ENCODE data around the gene SLAIN2. TPM values are rescaled to one million over a fixed set of nuclear protein-coding genes. Genes with fewer than 3 reads are reported as not detected.

SLAIN2 gene
- total RNA-seq, 1 donor from 2014 or later: 91.6 TPM

- TF ChIP-seq, protein P1, sequence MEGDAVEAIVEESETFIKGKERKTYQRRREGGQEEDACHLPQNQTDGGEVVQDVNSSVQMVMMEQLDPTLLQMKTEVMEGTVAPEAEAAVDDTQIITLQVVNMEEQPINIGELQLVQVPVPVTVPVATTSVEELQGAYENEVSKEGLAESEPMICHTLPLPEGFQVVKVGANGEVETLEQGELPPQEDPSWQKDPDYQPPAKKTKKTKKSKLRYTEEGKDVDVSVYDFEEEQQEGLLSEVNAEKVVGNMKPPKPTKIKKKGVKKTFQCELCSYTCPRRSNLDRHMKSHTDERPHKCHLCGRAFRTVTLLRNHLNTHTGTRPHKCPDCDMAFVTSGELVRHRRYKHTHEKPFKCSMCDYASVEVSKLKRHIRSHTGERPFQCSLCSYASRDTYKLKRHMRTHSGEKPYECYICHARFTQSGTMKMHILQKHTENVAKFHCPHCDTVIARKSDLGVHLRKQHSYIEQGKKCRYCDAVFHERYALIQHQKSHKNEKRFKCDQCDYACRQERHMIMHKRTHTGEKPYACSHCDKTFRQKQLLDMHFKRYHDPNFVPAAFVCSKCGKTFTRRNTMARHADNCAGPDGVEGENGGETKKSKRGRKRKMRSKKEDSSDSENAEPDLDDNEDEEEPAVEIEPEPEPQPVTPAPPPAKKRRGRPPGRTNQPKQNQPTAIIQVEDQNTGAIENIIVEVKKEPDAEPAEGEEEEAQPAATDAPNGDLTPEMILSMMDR (IDR thresholded peaks at IDR 0.05): no peak
- intact Hi-C loops (cut with DNase I): no loop called here
- Histone ChIP-seq H3K4me3 (no peak overlapping the region), H3K4me1 (peaks cover 26% of the 10 kb centered on the region), H3K27me3 (ENCODE audit: low read depth) (no peaks in the 10 kb centered on the region), H3K36me3 (no peaks in the 10 kb centered on the region), H3K27ac (no peak overlapping the region), H3K9me3 (no peaks in the 10 kb centered on the region)
- DNase-seq (no peak), ATAC-seq (no peak)
Measured at GRCh38 chr4:48360285-48361011, 19.1 kb downstream of the SLAIN2 start.

DNA sequence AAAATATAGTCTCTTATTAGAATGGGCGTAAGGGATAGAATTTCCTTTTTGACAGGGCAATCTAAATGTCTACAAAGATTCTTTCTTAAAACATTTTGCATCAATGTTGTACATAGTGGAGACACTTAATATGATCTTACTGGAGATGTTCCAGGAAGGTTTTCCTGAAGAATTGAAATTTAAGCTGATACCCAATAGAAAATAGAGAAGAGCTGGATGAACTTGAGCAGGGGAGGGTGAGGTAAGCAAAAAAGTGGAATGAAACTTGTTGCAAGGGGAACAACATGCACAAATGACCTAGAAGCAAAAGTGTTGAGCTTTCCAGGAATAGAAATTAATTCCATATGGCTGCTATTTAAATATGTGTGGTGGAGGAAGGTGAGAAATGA is 19.7 kb downstream of the SLAIN2 start:
- DNase-seq (no peak), ATAC-seq (no peak)
- Histone ChIP-seq H3K9me3 (no peaks in the 10 kb centered on the region), H3K36me3 (no peaks in the 10 kb centered on the region), H3K27ac (no peak overlapping the region), H3K4me3 (no peak overlapping the region), H3K4me1 (peaks cover 26% of the 10 kb centered on the region), H3K27me3 (ENCODE audit: low read depth) (no peaks in the 10 kb centered on the region)
- intact Hi-C loops (cut with DNase I): no loop called here
- TF ChIP-seq, protein P1 (IDR thresholded peaks at IDR 0.05): no peak

- Histone ChIP-seq H3K4me1 (peaks cover 24% of the 10 kb centered on the region), H3K36me3 (no peaks in the 10 kb centered on the region), H3K27me3 (ENCODE audit: low read depth) (no peaks in the 10 kb centered on the region), H3K9me3 (no peaks in the 10 kb centered on the region), H3K27ac (no peak overlapping the region), H3K4me3 (no peak overlapping the region)
- ATAC-seq (no peak), DNase-seq (no peak)
- intact Hi-C loops (cut with DNase I): no loop called here
- TF ChIP-seq, protein P1 (IDR thresholded peaks at IDR 0.05): no peak
Measured at GRCh38 chr4:48366611-48367010, 25.3 kb downstream of the SLAIN2 start.

- TF ChIP-seq, protein P1 (IDR thresholded peaks at IDR 0.05): no peak
- H3K27ac ChIP-seq: no peak overlapping the region
- intact Hi-C loops (cut with DNase I): no loop called here
- ATAC-seq (no peak), DNase-seq (no peak)
- H3K27me3 ChIP-seq (ENCODE audit: low read depth): no peaks in the 10 kb centered on the region
- no peaks in the 10 kb centered on the region for H3K9me3 ChIP-seq
- H3K4me3 ChIP-seq: no peak overlapping the region
- H3K36me3 ChIP-seq: no peaks in the 10 kb centered on the region
- H3K4me1 ChIP-seq: peaks cover 23% of the 10 kb centered on the region
Measured at GRCh38 chr4:48367016-48367415, 25.7 kb downstream of the SLAIN2 start.

DNA sequence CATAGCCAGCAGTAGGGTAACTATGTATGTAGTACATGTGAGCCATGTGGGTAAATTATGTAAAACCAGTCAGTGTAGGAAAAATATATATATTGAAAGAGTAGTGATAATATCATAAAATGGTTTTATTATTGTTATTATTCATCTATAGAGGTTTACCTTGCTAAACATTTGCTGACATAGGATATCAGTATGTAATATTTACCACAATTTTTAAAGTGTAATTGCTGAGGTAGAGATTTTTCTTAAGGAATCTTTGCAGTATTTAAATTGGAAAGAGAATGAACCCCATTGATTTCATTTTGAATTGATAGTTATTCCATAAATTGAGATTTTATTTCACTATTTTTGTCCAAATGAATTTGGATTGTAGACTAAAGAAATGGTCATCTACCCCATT is 27.1 kb downstream of the SLAIN2 start:
- H3K27ac ChIP-seq: no peak overlapping the region
- H3K4me1 ChIP-seq: peaks cover 23% of the 10 kb centered on the region
- no peak for DNase-seq
- no peaks in the 10 kb centered on the region for H3K36me3 ChIP-seq
- no peak for ATAC-seq
- intact Hi-C loops (cut with DNase I): no loop called here
- H3K4me3 ChIP-seq: no peak overlapping the region
- TF ChIP-seq, protein P1 (IDR thresholded peaks at IDR 0.05): no peak
- H3K9me3 ChIP-seq: no peaks in the 10 kb centered on the region
- H3K27me3 ChIP-seq (ENCODE audit: low read depth): no peaks in the 10 kb centered on the region
